OCI-LY7 (cell line): Measurements from ENCODE around the gene GIMAP8.

Experiments
- CTCF ChIP-seq: fragments of 200-600 bp; sonication (generic); conservative IDR thresholded peaks from 2 replicates; pipeline ENCODE4 v1.5.1; 2014; ENCODE audit warnings: mild to moderate bottlenecking, antibody characterized with exemption, low read length, moderate library complexity, mixed read lengths
- EZH2phosphoT487 ChIP-seq: fragments of 200-600 bp; sonication (generic); IDR thresholded peaks from 2 replicates; pipeline ENCODE4 v1.6.1; 2018; ENCODE audit warnings: low read depth, borderline replicate concordance, mild to moderate bottlenecking, mixed run types, antibody characterized with exemption, low read length, moderate library complexity, mixed read lengths

- no peak for TF ChIP-seq CTCF
- TF ChIP-seq EZH2phosphoT487 = no peak
Observed at GRCh38 chr7:150451097-150451793, 815 bp downstream of the GIMAP8 start.
